ENCODE data around the gene PLEKHA7.

- TF ChIP-seq CTCF (IDR thresholded peaks at IDR 0.05; ENCODE audit: low read depth, low read length) (no peak), POLR2A (IDR thresholded peaks at IDR 0.05; ENCODE audit: extremely low read depth, insufficient read length) (no peak), MYC (IDR thresholded peaks at IDR 0.05; ENCODE audit: low read depth, low read length) (no peak), MAX (IDR thresholded peaks at IDR 0.05; ENCODE audit: low read depth, low read length) (no peak)
Measured at GRCh38 chr11:16793511-16793910, 220.7 kb downstream of the PLEKHA7 start.
